Stimulated activated CD4-positive, alpha-beta T cell treated with anti-CD3 and anti-CD28 coated beads, Interleukin-15, amount 100 ng/mL, for 48 hours (primary cell): Measurements from ENCODE around the gene CIAO2B.

Source experiments
- DNase-seq, 2 donors: peaks; one replicate each; pipeline ENCODE4 v3.0.0-alpha.2; 2020; ENCODE audit warnings: low read depth in 2 of 2

The CIAO2B gene

GRCh38 chr16:66886321-66886720, 47.9 kb downstream of the CIAO2B start:
- no peak for DNase-seq

- DNase-seq, result no peak
Measured at GRCh38 chr16:66885491-66885890, 48.7 kb downstream of the CIAO2B start.

- no peak for DNase-seq
Measured at GRCh38 chr16:66882702-66883101, 51.5 kb downstream of the CIAO2B start.
